ENCODE results near the gene LGALS1. TPM values are rescaled to one million over a fixed set of nuclear protein-coding genes. Genes with fewer than 3 reads are reported as not detected.

LGALS1 gene
- total RNA-seq, 2 experiments from 2014 or later, result 816 to 833 TPM

DNA sequence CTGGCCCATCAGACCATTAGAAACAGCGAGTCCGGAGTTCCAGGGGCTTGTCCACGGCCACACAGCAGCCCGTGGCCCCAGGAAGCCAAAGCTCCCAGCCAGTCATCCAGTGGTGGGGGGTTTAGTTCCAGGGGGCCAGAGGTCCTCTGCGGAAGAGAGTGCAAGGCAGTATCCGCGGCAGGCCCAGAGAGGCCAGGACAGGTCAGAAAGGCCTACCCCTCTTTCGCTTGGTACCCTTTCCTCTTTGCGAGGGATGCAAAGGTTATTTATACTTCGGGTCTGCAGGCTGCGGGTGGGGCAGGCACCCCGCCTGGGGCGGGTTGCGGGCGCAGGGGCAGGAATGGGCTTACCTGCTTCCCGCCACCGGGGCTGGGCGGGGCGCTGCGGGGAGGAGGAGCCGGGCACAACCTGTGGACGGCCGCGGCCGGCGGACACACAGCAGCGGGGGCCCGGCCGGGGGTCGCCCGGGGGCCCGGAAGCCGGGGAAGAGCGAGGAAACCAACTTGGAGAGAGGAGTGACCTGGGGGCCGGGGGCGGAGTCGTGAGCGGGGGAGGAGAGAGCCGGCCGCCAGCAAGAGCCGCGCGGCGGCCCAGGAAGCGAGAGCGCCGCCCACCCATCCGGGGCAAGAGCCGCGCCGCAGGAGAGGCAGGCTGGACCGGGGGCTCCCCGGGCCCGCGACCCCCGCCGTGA lies 36.2 kb upstream of the LGALS1 start, which contains the start of gene SH3BP1:
TSS of gene SH3BP1 (plus strand) at position 600 of the 691 bp plus-strand sequence. CDS start 119 bp downstream, outside the sequence.
- CTCF ChIA-PET, result interaction anchor here (5.2 to 15.3 kb wide), 3 partner anchors 12 to 39 kb away, joined by 81 to 574 read pairs (median 85); partner anchors contain the start of genes GGA1, LGALS1 and NOL12
- H3K27me3 Mint-ChIP-seq, result no peaks in the 10 kb centered on the region
- peak within 1 kb of the TSS; percentile 97 for H3K27ac Mint-ChIP-seq
- H3K4me1 Mint-ChIP-seq (ENCODE audit: low read depth), result peaks cover 71% of the 10 kb centered on the region
- H3K36me3 Mint-ChIP-seq, result peaks cover 12% of the 10 kb centered on the region
- H3K4me3 Mint-ChIP-seq, result peak within 1 kb of the TSS; percentile 97
- no peaks in the 10 kb centered on the region for H3K9me3 Mint-ChIP-seq
- POLR2A ChIA-PET, result interaction anchor here (1.6 to 3.2 kb wide), 5 partner anchors 8 to 47 kb away, joined by 4 to 15 read pairs (median 7); partner anchors contain the start of genes GGA1, NOL12 and PDXP
- DNase-seq, result peak; percentile 72
- intact Hi-C loops (cut with micrococcal nuclease), result loop anchor here (10.0 kb wide), 1 partner anchor 106 kb away; no protein-coding TSS in a partner anchor

DNA sequence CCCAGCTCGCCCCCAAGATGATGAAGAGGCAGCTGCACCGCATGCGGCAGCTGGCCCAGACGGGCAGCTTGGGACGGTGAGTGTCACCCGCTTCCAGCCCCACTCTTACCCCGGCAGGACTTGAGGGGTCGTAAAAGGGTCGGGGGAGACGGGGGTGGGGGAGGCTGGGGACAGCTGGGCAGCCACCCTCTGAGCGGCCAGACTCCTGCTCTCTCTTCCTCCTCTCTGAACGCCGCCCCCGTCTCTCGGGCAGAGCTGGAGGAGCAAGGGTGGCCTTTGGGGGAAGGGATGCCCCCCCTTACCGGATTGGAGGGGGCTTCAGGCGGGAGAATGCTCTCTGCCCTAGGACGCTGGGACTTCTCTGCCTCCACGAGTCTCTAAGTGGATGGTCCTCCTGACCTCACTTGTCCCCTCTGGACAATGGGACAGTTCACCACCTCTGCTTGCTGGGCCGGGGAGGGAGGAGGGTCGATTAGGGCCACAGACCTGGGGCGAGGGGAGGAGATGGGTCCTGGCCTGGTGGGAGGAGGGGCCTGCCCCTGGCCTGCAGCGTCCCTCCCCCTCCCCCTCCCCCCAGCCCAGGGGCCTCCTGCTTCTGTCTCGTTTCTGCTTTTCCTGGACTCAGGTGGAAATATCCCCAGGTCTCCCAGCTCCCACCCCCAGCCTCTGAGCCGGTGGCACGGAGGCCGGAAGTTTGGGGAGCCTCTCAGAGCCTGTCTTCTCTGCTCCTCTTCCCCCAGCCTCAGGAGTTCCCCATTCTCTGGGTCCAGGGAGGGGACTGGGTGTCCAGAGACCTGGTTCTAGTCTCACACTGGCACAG lies 35.5 kb upstream of the LGALS1 start:
- DNase-seq, result peak; percentile 55
- no peaks in the 10 kb centered on the region for H3K27me3 Mint-ChIP-seq
- ChIA-PET CTCF (interaction anchor here (0.7 to 15.3 kb wide), 6 partner anchors 13 to 955 kb away, joined by 3 to 574 read pairs (median 83); partner anchors contain the start of genes GGA1, LGALS1, NOL12 and PDXP), POLR2A (interaction anchor here (1.2 to 4.2 kb wide), 8 partner anchors 8 to 46 kb away, joined by 4 to 30 read pairs (median 6); partner anchors contain the start of genes GGA1, NOL12 and PDXP)
- peaks cover 20% of the 10 kb centered on the region for H3K36me3 Mint-ChIP-seq
- H3K4me1 Mint-ChIP-seq (ENCODE audit: low read depth), result peaks cover 63% of the 10 kb centered on the region
- no peaks in the 10 kb centered on the region for H3K9me3 Mint-ChIP-seq
- H3K4me3 Mint-ChIP-seq, result peak overlapping the region; percentile 97
- H3K27ac Mint-ChIP-seq, result peak overlapping the region; percentile 97
- intact Hi-C loops (cut with micrococcal nuclease), result loop anchor here (10.0 kb wide), 1 partner anchor 105 kb away; no protein-coding TSS in a partner anchor

DNA sequence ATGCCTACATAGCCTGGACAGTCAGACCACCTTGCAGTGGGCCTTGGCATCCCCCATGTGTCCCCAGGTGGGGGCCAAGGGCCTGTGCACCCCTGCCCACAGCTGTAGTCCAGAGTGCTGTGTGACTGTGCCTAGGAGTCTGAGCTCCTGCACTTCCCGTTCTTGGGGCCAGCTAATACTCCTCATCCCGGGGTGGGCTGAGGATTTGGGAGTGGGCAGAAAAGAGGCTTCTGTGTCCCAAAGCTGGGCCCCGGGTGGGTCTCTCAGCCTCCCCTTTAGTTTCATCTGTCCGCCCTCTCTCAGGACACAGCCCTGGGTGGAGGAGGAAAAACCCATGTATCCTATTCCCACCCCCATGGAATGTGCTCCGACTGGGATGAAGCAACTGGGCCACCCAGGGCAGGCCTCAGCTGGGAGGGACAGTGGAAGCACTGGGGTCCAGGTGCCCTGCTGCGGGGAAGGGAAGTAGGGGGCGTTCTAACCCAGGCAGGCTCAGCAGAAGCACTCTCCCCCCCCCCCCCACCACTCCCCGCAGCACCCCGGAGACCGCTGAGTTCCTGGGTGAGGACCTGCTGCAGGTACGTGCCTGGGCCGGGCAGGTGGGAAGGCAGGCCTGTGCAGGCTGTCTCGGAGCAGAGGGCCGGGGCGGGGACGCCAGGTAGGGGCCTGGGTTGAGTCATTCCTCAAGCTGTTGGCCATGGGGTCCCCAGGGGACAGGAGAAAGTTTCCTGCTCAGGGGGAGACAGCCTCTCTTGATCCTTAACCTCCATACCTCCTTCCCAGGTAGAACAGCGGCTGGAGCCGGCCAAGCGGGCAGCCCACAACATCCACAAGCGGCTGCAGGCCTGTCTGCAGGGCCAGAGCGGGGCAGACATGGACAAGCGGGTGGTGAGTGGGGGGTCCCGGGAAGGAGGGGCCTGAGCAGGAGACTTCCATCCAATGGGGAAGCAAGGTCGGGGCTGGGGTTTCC lies 34.6 kb upstream of the LGALS1 start:
- ChIA-PET POLR2A (interaction anchor here (1.2 to 4.2 kb wide), 5 partner anchors 9 to 40 kb away, joined by 4 to 30 read pairs (median 7); partner anchors contain the start of genes GGA1 and PDXP), CTCF (interaction anchor here (0.7 to 15.3 kb wide), 9 partner anchors 8 to 956 kb away, joined by 3 to 574 read pairs (median 81); partner anchors contain the start of genes GGA1, LGALS1, NOL12 and PDXP)
- Mint-ChIP-seq H3K36me3 (peaks cover 29% of the 10 kb centered on the region), H3K27ac (peak overlapping the region; percentile 97), H3K4me1 (ENCODE audit: low read depth) (peaks cover 56% of the 10 kb centered on the region), H3K27me3 (no peaks in the 10 kb centered on the region), H3K4me3 (peak overlapping the region; percentile 97), H3K9me3 (no peaks in the 10 kb centered on the region)
- intact Hi-C loops (cut with micrococcal nuclease), result no loop called here
- DNase-seq, result peak; percentile 25

DNA sequence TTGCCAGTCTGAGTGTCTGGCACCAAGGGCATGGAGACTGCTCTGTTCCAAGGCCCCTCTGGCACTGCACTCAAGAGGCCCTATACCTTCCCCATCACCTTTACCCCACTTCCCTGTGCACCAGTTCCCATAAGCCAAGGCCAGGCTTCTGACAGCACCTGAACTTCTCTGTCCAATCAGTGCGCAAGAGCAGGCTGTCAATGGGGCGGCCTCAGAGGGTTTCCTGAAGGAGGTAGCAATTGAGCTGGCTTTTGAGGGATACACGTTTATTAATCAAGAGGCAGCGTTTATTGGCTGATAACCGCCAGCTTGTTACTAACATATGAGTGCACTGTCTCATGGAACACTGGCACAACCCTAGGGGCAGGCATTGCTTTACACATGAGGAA lies 33.9 kb upstream of the LGALS1 start:
- Mint-ChIP-seq H3K27ac (peak overlapping the region; percentile 18), H3K9me3 (no peaks in the 10 kb centered on the region), H3K4me3 (peak overlapping the region; percentile 97), H3K27me3 (no peaks in the 10 kb centered on the region), H3K36me3 (peaks cover 31% of the 10 kb centered on the region), H3K4me1 (ENCODE audit: low read depth) (peaks cover 50% of the 10 kb centered on the region)
- POLR2A ChIA-PET, result interaction anchor here (1.1 to 4.2 kb wide), 5 partner anchors 9 to 39 kb away, joined by 4 to 30 read pairs (median 15); partner anchors contain the start of genes GGA1, LGALS1 and PDXP
- CTCF ChIA-PET, result interaction anchor here (1.3 to 15.3 kb wide), 7 partner anchors 9 to 54 kb away, joined by 4 to 574 read pairs (median 85); partner anchors contain the start of genes GGA1, LGALS1, NOL12 and PDXP
- DNase-seq, result no peak
- intact Hi-C loops (cut with micrococcal nuclease), result no loop called here

DNA sequence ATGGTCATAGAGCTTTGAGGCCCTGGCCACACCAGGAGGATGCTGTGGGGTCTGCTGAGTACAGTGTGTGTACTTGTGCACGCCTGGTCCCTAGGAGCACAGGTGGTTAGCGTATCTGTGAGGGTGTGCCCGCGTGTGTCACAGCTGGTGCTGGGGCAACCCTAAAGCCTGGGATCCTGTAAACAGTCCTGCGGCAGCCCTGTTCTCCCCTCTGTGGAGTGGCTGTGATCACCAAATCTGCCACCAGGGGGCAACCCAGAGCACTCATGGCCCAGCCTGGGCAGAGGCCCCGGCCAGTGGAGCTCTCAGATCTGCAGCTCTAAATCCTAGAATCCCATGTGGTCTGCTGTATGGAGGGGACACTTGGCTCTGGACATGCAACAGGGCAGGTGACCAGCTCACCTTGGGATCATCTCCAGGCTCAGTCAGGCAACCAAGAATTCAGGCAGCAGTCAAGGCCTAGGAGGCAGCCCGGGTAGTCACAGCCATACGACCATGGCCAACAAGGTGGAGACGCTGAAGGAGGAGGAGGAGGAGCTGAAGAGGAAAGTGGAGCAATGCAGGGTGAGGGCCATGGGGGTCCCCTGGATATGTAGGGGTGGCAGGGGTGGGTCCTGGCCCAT lies 32.1 kb upstream of the LGALS1 start:
- H3K27me3 Mint-ChIP-seq, result no peaks in the 10 kb centered on the region
- intact Hi-C loops (cut with micrococcal nuclease), result loop anchor here (1.0 to 2.0 kb wide), 4 partner anchors 10 to 38 kb away; partner anchors contain the start of gene PDXP
- peaks cover 38% of the 10 kb centered on the region for H3K36me3 Mint-ChIP-seq
- POLR2A ChIA-PET, result interaction anchor here (0.6 to 4.2 kb wide), 10 partner anchors 11 to 201 kb away, joined by 3 to 30 read pairs (median 6); partner anchors contain the start of genes ANKRD54, LGALS1 and PDXP
- peaks cover 32% of the 10 kb centered on the region for H3K4me1 Mint-ChIP-seq (ENCODE audit: low read depth)
- CTCF ChIA-PET, result interaction anchor here (0.6 to 15.3 kb wide), 28 partner anchors 11 to 858 kb away, joined by 3 to 574 read pairs (median 4); partner anchors contain the start of genes GGA1, LGALS1, NOL12 and PDXP
- no peaks in the 10 kb centered on the region for H3K9me3 Mint-ChIP-seq
- DNase-seq, result peak; percentile 91
- peak overlapping the region; percentile 76 for H3K27ac Mint-ChIP-seq
- peak overlapping the region; percentile 29 for H3K4me3 Mint-ChIP-seq

DNA sequence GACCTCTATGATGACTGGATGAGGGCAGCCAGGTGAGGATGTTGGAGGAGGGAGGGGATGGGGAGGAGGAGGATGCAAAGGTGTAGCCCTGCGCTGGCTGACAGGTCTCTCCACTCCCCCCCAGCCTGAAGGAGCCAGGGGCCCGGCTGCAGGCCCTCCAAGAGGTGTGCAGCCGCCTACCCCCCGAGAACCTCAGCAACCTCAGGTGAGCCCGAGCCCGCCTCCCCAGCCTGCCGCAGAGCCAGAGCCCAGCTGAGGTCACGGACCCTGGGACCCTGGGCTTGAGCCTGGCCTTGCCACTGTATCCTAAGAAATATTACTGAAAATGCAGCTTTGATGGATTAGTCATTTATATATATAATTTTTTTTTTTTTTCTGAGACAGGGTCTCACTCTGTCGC lies 28.1 kb upstream of the LGALS1 start:
- ChIA-PET POLR2A (interaction anchor here (1.5 kb wide), 1 partner anchor 11 kb away, joined by 5 read pairs; the partner anchor contains the start of gene PDXP), CTCF (interaction anchor here (1.6 kb wide), 1 partner anchor 10 kb away, joined by 4 read pairs; no protein-coding TSS in a partner anchor)
- Mint-ChIP-seq H3K27ac (no peak overlapping the region), H3K27me3 (no peaks in the 10 kb centered on the region), H3K36me3 (peaks cover 53% of the 10 kb centered on the region), H3K9me3 (no peaks in the 10 kb centered on the region), H3K4me1 (ENCODE audit: low read depth) (peaks cover 16% of the 10 kb centered on the region), H3K4me3 (no peak overlapping the region)
- intact Hi-C loops (cut with micrococcal nuclease), result no loop called here
- no peak for DNase-seq

DNA sequence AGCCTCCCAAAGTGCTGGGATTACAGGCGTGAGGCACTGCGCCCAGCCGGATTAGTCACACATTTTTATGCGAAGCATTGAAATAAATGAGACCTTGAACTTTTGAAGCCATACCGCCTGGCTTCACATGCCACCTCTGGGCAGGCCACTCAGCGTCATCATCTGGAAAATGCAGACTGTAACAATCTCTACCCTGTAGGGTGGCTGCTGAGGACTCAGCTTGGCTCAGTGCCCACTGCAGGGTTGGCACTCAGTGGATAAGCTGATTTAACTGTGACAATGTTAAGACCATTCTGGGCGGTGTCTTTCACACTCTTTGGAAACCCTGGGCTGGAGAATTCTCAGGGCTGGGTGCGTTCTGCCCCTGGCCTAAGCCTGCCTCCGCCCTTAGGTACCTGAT lies 27.5 kb upstream of the LGALS1 start:
- CTCF ChIA-PET, result interaction anchor here (1.6 kb wide), 1 partner anchor 11 kb away, joined by 4 read pairs; no protein-coding TSS in a partner anchor
- no peak overlapping the region for H3K4me3 Mint-ChIP-seq
- peaks cover 55% of the 10 kb centered on the region for H3K36me3 Mint-ChIP-seq
- peaks cover 10% of the 10 kb centered on the region for H3K4me1 Mint-ChIP-seq (ENCODE audit: low read depth)
- intact Hi-C loops (cut with micrococcal nuclease), result no loop called here
- no peaks in the 10 kb centered on the region for H3K27me3 Mint-ChIP-seq
- POLR2A ChIA-PET, result interaction anchor here (0.6 to 1.5 kb wide), 2 partner anchors 11 to 24 kb away, joined by 3 to 5 read pairs; partner anchors contain the start of gene PDXP
- no peak overlapping the region for H3K27ac Mint-ChIP-seq
- H3K9me3 Mint-ChIP-seq, result no peaks in the 10 kb centered on the region
- no peak for DNase-seq

DNA sequence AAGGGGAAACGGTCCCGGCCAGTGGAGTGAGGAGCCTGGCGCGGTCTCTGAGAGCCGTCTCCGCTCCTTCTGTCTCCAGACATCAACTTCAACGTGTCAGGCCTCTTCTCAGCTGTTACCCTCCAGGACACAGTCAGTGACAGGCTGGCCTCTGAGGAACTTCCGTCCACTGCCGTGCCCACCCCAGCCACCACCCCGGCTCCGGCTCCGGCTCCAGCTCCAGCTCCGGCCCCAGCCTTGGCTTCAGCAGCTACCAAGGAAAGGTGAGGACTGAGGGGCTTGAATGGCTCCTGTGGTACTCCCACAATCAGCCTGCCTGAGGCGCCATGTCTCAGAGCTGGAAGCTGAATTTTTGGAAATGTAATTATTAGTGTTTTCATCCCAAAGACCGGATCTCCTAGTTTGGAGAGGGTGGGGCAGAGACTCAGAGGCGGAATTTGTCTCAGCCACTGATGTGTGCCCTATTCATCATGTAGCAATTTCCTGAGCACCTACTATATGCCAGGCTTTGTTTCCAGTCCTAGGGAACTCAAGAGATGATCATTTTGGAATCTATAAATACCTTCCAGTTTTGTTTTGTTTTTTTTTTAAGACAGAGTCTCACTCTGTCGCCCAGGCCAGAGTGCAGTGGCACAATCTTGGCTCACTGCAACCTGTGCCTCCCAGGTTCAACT lies 24.8 kb upstream of the LGALS1 start:
- ChIA-PET CTCF (interaction anchor here (14.0 kb wide), 1 partner anchor 8 kb away, joined by 184 read pairs; no protein-coding TSS in a partner anchor), POLR2A (interaction anchor here (1.2 kb wide), 1 partner anchor 7 kb away, joined by 3 read pairs; no protein-coding TSS in a partner anchor)
- intact Hi-C loops (cut with micrococcal nuclease), result no loop called here
- H3K27ac Mint-ChIP-seq, result no peak overlapping the region
- H3K27me3 Mint-ChIP-seq, result no peaks in the 10 kb centered on the region
- H3K36me3 Mint-ChIP-seq, result peaks cover 38% of the 10 kb centered on the region
- no peaks in the 10 kb centered on the region for H3K4me1 Mint-ChIP-seq (ENCODE audit: low read depth)
- H3K4me3 Mint-ChIP-seq, result no peak overlapping the region
- H3K9me3 Mint-ChIP-seq, result no peaks in the 10 kb centered on the region
- DNase-seq, result no peak

DNA sequence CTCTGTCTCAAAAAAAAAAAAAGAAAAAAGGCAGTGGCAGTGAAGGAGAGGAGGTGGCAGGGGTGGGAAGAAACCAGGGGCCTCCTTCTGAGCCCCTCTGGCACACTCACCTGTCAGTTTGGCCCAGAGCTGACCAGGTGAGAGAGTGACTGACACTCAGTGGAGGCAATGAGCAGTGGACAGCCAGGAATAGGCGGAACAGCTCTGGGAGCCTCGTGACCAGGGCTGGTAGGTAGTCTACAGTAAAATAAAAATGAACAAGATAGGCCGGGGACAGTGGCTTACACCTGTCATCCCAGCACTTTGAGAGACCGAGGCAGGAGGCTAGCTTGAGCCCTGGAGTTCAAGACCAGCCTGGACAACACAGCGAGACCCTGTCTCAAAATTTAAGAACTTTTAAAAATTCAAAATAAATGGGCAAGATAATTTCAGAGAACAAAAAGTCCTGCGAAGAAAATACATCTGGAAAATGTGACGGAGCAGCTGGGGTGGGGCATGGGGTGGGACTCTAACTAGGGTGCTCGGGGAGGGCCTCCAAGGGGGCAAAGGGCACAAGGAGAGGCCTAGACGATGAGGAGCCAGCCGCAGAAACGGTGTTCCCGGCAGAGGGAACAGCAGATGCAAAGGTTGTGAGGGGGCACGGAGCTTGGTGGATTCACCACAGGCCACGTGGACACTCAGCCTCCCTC lies 20.7 kb upstream of the LGALS1 start:
- no peak overlapping the region for H3K27ac Mint-ChIP-seq
- DNase-seq, result no peak
- H3K27me3 Mint-ChIP-seq, result no peaks in the 10 kb centered on the region
- intact Hi-C loops (cut with micrococcal nuclease), result no loop called here
- H3K36me3 Mint-ChIP-seq, result peaks cover 20% of the 10 kb centered on the region
- POLR2A ChIA-PET, result no interaction called here
- H3K4me1 Mint-ChIP-seq (ENCODE audit: low read depth), result peaks cover 12% of the 10 kb centered on the region
- no peak overlapping the region for H3K4me3 Mint-ChIP-seq
- no peaks in the 10 kb centered on the region for H3K9me3 Mint-ChIP-seq
- CTCF ChIA-PET, result interaction anchor here (0.8 to 14.0 kb wide), 3 partner anchors 12 to 26 kb away, joined by 3 to 184 read pairs (median 3); no protein-coding TSS in a partner anchor
